Esophagus squamous epithelium (tissue), 4 donors: ENCODE measurements around the gene CARMIL1.

Experiments used
- CTCF ChIP-seq, 6 experiments: fragments of 450-650 bp in 4 of 6; fragments of 200-600 bp in 2 of 6; sonication (generic) in 2 of 6; IDR thresholded peaks; one replicate each; pipeline ENCODE4 v1.5.1; 2016 to 2019; ENCODE audit warnings: antibody characterized with exemption in 6 of 6, mild to moderate bottlenecking in 4 of 6, moderate library complexity in 4 of 6
- POLR2A ChIP-seq, 4 donors: fragments of 450-650 bp; IDR thresholded peaks; one replicate each; pipeline ENCODE4 v1.6.1; 2017; ENCODE audit warnings: antibody characterized with exemption in 4 of 4, mild to moderate bottlenecking in 4 of 4, moderate library complexity in 3 of 4

DNA sequence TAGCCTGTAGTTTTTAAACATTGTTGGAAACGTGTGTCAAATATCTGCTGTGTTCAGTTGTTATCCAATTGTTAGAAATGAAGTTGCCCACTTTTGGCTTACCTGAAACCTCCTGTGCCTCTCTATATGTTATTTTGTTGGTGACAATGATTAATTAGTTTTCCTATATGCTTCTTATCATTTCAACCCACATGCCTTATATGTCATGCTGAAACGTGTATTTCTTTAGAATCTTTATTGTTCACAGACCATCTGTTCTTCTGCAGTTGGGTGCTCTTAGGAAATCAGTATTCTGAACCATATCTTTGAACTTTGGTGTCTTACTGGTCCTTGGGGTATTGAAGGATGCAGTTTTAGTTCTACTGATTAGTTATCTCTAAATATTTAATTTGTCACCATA lies 281.7 kb downstream of the CARMIL1 start:
- no peak for TF ChIP-seq CTCF (IDR thresholded peaks at IDR 0.05)
- no peak for TF ChIP-seq POLR2A (IDR thresholded peaks at IDR 0.05)
